H1 (cell line): ENCODE measurements around the gene SYTL1. TPM values are rescaled to one million over a fixed set of nuclear protein-coding genes. Genes with fewer than 3 reads are reported as not detected.

Experiments used
- CTCF ChIA-PET: fragments of 300-600 bp; sonication (Branson Sonifier 250); formaldehyde crosslinking; loops from one replicate; lab custom pipeline; 2021; ENCODE audit not compliant: partially characterized antibody; lab: Charles Lee
- POLR2A ChIA-PET: fragments of 300-600 bp; sonication (Branson Sonifier 250); formaldehyde crosslinking; loops from one replicate; lab custom pipeline; 2021; ENCODE audit warnings: inconsistent platforms; ENCODE audit not compliant: partially characterized antibody; lab: Charles Lee
- DNase-seq, 2 experiments: peaks; one replicate each; pipeline versions ENCODE4 v3.0.0 to v3.0.0-alpha.2; 2010 to 2022; ENCODE audit warnings: low spot score in 2 of 2, low read depth in 1 of 2, mixed read lengths in 1 of 2
- FAIRE-seq: peaks from 2 replicates; lab custom pipeline; 2011; peaks lifted over from hg19 to GRCh38; lab: Jason Lieb, UNC
- H2AFZ ChIP-seq: 2 replicates; pipeline ENCODE4 v1.8.1; 2012; ENCODE audit warnings: low read length, inconsistent platforms
- H2AK5ac ChIP-seq: 2 replicates; pipeline ENCODE4 v1.6.1; 2013; ENCODE audit warnings: low read depth, low read length
- H2BK120ac ChIP-seq: replicated peaks from 2 replicates; pipeline ENCODE3; 2013; ENCODE audit warnings: low read depth, low read length, inconsistent platforms
- H2BK12ac ChIP-seq: 2 replicates; pipeline ENCODE4 v1.6.1; 2013; ENCODE audit warnings: low read depth, low read length
- H2BK15ac ChIP-seq: 2 replicates; pipeline ENCODE4 v1.6.1; 2013; ENCODE audit warnings: low read length
- H2BK20ac ChIP-seq: 2 replicates; pipeline ENCODE4 v1.6.1; 2013; ENCODE audit warnings: low read length
- H2BK5ac ChIP-seq: 2 replicates; pipeline ENCODE4 v1.6.1; 2013; ENCODE audit warnings: low read depth, low read length
- H3K14ac ChIP-seq: 2 replicates; pipeline ENCODE4 v1.6.1; 2013; ENCODE audit warnings: inconsistent platforms; ENCODE audit not compliant: insufficient read length
- H3K18ac ChIP-seq: 2 replicates; pipeline ENCODE4 v1.6.1; 2013; ENCODE audit warnings: low read length; ENCODE audit errors: extremely low read depth
- H3K23ac ChIP-seq: 2 replicates; pipeline ENCODE4 v1.6.1; 2013; ENCODE audit warnings: inconsistent platforms; ENCODE audit not compliant: insufficient read length
- H3K23me2 ChIP-seq: 2 replicates; pipeline ENCODE4 v1.6.1; 2013; ENCODE audit warnings: low read depth, low read length
- H3K27ac ChIP-seq: 2 replicates; pipeline ENCODE4 v1.6.1; 2011; ENCODE audit warnings: low read depth, low read length, inconsistent platforms
- H3K27me3 ChIP-seq, 4 experiments: replicated peaks in 1 of 4; 1 replicate in 1 of 4; 2 replicates in 3 of 4; pipeline versions ENCODE4 v1.6.1 to v1.8.1; 2011 to 2013; ENCODE audit warnings: low read length in 3 of 4, mild to moderate bottlenecking in 3 of 4, inconsistent platforms in 2 of 4, mixed read lengths in 2 of 4, moderate library complexity in 1 of 4; ENCODE audit not compliant: control insufficient read depth in 3 of 4, insufficient read depth in 3 of 4; ENCODE audit errors: extremely low read depth in 1 of 4
- H3K36me3 ChIP-seq, 4 experiments: 2 replicates each; pipeline versions ENCODE4 v1.6.1 to v1.8.1; 2011 to 2013; ENCODE audit warnings: mild to moderate bottlenecking in 4 of 4, low read length in 3 of 4, moderate library complexity in 2 of 4, control low read depth in 1 of 4, inconsistent platforms in 1 of 4; ENCODE audit not compliant: insufficient read depth in 4 of 4, control insufficient read depth in 2 of 4
- H3K4ac ChIP-seq: replicated peaks from 2 replicates; pipeline ENCODE3; 2013; ENCODE audit warnings: low read length, low read depth, mixed read lengths, inconsistent platforms; ENCODE audit not compliant: insufficient read length
- H3K4me1 ChIP-seq, 4 experiments: replicated peaks in 1 of 4; 1 replicate in 1 of 4; 2 replicates in 3 of 4; pipeline versions ENCODE4 v1.6.1 to v1.8.1; 2011 to 2013; ENCODE audit warnings: low read length in 3 of 4, inconsistent platforms in 2 of 4, mixed read lengths in 1 of 4; ENCODE audit not compliant: insufficient read depth in 4 of 4, control insufficient read depth in 3 of 4
- H3K4me2 ChIP-seq, 2 experiments: 2 replicates each; pipeline versions ENCODE4 v1.6.1 to v1.8.1; 2011 to 2013; ENCODE audit warnings: low read depth in 2 of 2, low read length in 2 of 2, control low read depth in 1 of 2, inconsistent platforms in 1 of 2, mild to moderate bottlenecking in 1 of 2; ENCODE audit not compliant: insufficient read depth in 1 of 2
- H3K4me3 ChIP-seq, 4 experiments: fragments of 200-600, 300-600 bp in 1 of 4; sonication (generic), shearing (Covaris generic), sonication (Bioruptor Twin) in 1 of 4; 2 replicates each; pipeline versions ENCODE4 v1.5.1 to v1.8.1; 2011 to 2016; ENCODE audit warnings: low read length in 4 of 4, low read depth in 3 of 4, control low read depth in 2 of 4, inconsistent platforms in 2 of 4, mild to moderate bottlenecking in 2 of 4, mixed read lengths in 1 of 4, moderate library complexity in 1 of 4; ENCODE audit not compliant: insufficient read depth in 2 of 4; ENCODE audit errors: extremely low read depth in 1 of 4
- H3K56ac ChIP-seq: replicated peaks from 2 replicates; pipeline ENCODE3; 2013; ENCODE audit warnings: low read depth, mild to moderate bottlenecking, mixed read lengths, low read length, inconsistent platforms; ENCODE audit not compliant: insufficient read length
- H3K79me1 ChIP-seq: 2 replicates; pipeline ENCODE4 v1.6.1; 2013; ENCODE audit warnings: low read depth, low read length, control low read depth
- H3K79me2 ChIP-seq, 2 experiments: 2 replicates each; pipeline versions ENCODE4 v1.6.1 to v1.8.1; 2012 to 2013; ENCODE audit warnings: low read length in 2 of 2, mild to moderate bottlenecking in 2 of 2, inconsistent platforms in 1 of 2; ENCODE audit not compliant: insufficient read depth in 2 of 2, control insufficient read depth in 1 of 2
- H3K9ac ChIP-seq, 4 experiments: replicated peaks in 1 of 4; 1 replicate in 1 of 4; 2 replicates in 3 of 4; pipeline versions ENCODE4 v1.6.1 to v1.8.1; 2011 to 2013; ENCODE audit warnings: low read depth in 3 of 4, low read length in 3 of 4, control low read depth in 2 of 4, mild to moderate bottlenecking in 2 of 4, moderate library complexity in 2 of 4, inconsistent platforms in 1 of 4; ENCODE audit errors: extremely low read depth in 1 of 4
- H3K9me3 ChIP-seq, 2 experiments: 2 replicates each; pipeline versions ENCODE4 v1.6.1 to v1.8.1; 2012 to 2013; ENCODE audit warnings: mild to moderate bottlenecking in 2 of 2, moderate library complexity in 2 of 2, control low read depth in 1 of 2, inconsistent platforms in 1 of 2, low read depth in 1 of 2, low read length in 1 of 2, mixed read lengths in 1 of 2; ENCODE audit not compliant: insufficient read depth in 2 of 2
- H4K20me1 ChIP-seq, 2 experiments: replicated peaks in 1 of 2; 2 replicates each; pipeline versions ENCODE3 to v1.8.1; 2011 to 2013; ENCODE audit warnings: inconsistent platforms in 2 of 2, low read length in 2 of 2, mild to moderate bottlenecking in 1 of 2; ENCODE audit not compliant: insufficient read depth in 2 of 2, control insufficient read depth in 1 of 2
- H4K5ac ChIP-seq: 2 replicates; pipeline ENCODE4 v1.6.1; 2013; ENCODE audit warnings: low read length, low read depth, mixed read lengths, inconsistent platforms; ENCODE audit not compliant: insufficient read length
- H4K8ac ChIP-seq: 2 replicates; pipeline ENCODE4 v1.8.0; 2013; ENCODE audit warnings: mild to moderate bottlenecking, moderate library complexity, low read length, inconsistent platforms; ENCODE audit not compliant: insufficient read depth; ENCODE audit errors: extremely low read depth
- H4K91ac ChIP-seq: replicated peaks from 2 replicates; pipeline ENCODE3; 2013; ENCODE audit warnings: low read length, mixed read lengths, inconsistent platforms; ENCODE audit not compliant: insufficient read length
- ASH2L ChIP-seq: fragments of 200-600, 300-600 bp; sonication (generic); IDR thresholded peaks from one replicate; pipeline ENCODE4 v1.7.1; 2017; ENCODE audit warnings: low read length
- CHD1 ChIP-seq: IDR thresholded peaks from 2 replicates; pipeline ENCODE4 v1.6.1; 2012; ENCODE audit warnings: low read depth, low read length, improper control_type of control experiment
- SIX5 ChIP-seq: IDR thresholded peaks from 2 replicates; pipeline ENCODE4 v1.6.1; 2011; ENCODE audit warnings: mild to moderate bottlenecking, low read depth, low read length
- ZNF274 ChIP-seq: IDR thresholded peaks from 2 replicates; pipeline ENCODE4 v1.7.0; 2012; ENCODE audit warnings: low read length, borderline replicate concordance; ENCODE audit errors: extremely low read depth
- WGBS, 2 experiments: shearing (Covaris generic) in 1 of 2; methylation state at CpG; one replicate each; pipeline versions ENCODE4 v1.1.6 to v1.1.7; 2013 to 2015; ENCODE audit warnings: low lambda C conversion rate in 2 of 2, mixed read lengths in 2 of 2, inconsistent platforms in 1 of 2, low coverage in 1 of 2, missing lambda C conversion rate in 1 of 2; ENCODE audit not compliant: insufficient replicate concordance in 2 of 2, insufficient coverage in 1 of 2, insufficient read length in 1 of 2; ENCODE audit errors: extremely low coverage in 1 of 2, missing lambda C conversion rate in 1 of 2; 5-methylcytosine and 5-hydroxymethylcytosine counted together
- polyA plus RNA-seq, 7 experiments: library from polyadenylated mRNA; depleted of rRNA in 3 of 7; stranded (reverse) in 5 of 7; unstranded in 2 of 7; fragments of >200 nt in 5 of 7; fragments of 200-250 nt in 2 of 7; gene quantifications; 1 replicate in 5 of 7; 2 replicates in 1 of 7; 4 replicates in 1 of 7; pipeline versions ENCODE4 v1.2.1 to v1.2.3, GENCODE V29; 2011 to 2013; ENCODE audit warnings: missing spikeins in 2 of 7, mixed read lengths in 2 of 7
- total RNA-seq: library from RNA; stranded (reverse); fragmentation: NEBNext Ultra II Directional; extraction: Animal tissue kit (Norgen Biotek cat#: 25700); gene quantifications from 2 replicates; pipeline ENCODE4 v1.2.1, GENCODE V29; 2021

Gene SYTL1
- total and polyA plus RNA-seq, 2 of the 8 experiments (the other 6 are each of a cell fraction or from before 2014, with no cell fraction given): 6.4 to 19.5 TPM

- Histone ChIP-seq H3K4ac (no peak overlapping the region), H2BK5ac (no peak overlapping the region), H2BK12ac (no peak overlapping the region; the same call in 1 of the 2 replicates), H3K56ac (no peak overlapping the region), H4K91ac (no peak overlapping the region), H3K4me3 (no peak overlapping the region), H2BK20ac (no peak overlapping the region), H3K14ac (no peak overlapping the region), H3K23me2 (peaks cover 4% of the 10 kb centered on the region; the same call in 1 of the 2 replicates), H3K23ac (no peak overlapping the region), H3K27me3 (peaks cover 0 to 16% (median 9%) of the 10 kb centered on the region in 4 experiments; a peak in 6 of 7 replicates), H4K5ac (peak overlapping the region; percentile 8), H3K4me1 (peaks cover 0 to 7% (median under 1%) of the 10 kb centered on the region in 4 experiments; a peak in 2 of 7 replicates), H2AFZ (no peak overlapping the region), H3K36me3 (no peaks in the 10 kb centered on the region), H4K20me1 (no peaks in the 10 kb centered on the region), H2BK15ac (peak overlapping the region; percentile 97), H2BK120ac (no peak overlapping the region), H3K9me3 (no peaks in the 10 kb centered on the region), H4K8ac (0 out of 2 replicates have a peak overlapping the region, but pooled peaks have one; percentile 57), H2AK5ac (no peak overlapping the region), H3K27ac (no peak overlapping the region), H3K79me1 (no peaks in the 10 kb centered on the region), H3K4me2 (no peak overlapping the region), H3K18ac (no peak overlapping the region), H3K79me2 (no peaks in the 10 kb centered on the region), H3K9ac (no peak overlapping the region)
- no peak for FAIRE-seq
- ChIA-PET CTCF (interaction anchor here (0.9 to 18.9 kb wide), 10 partner anchors 8 to 177 kb away, joined by 3 to 625 read pairs (median 4); partner anchors contain the start of genes FCN3, GPR3 and MAP3K6), POLR2A (interaction anchor here (1.1 to 1.3 kb wide), 2 partner anchors 11 to 143 kb away, joined by 3 to 4 read pairs; no protein-coding TSS in a partner anchor)
- DNase-seq: no peak
- TF ChIP-seq CHD1: no peak
- TF ChIP-seq ZNF274: no peak
- TF ChIP-seq SIX5: no peak
- no peak for TF ChIP-seq ASH2L
- WGBS, 2 experiments: 86% methylated on average over 11 of the region's 11 CpGs; no CpG with 5 or more reads in 1 of the 2 experiments
Observed at GRCh38 chr1:27379564-27380122, 37.8 kb downstream of the SYTL1 start.
